Sigmoid colon (tissue), 7 donors: ENCODE data around the gene VTI1B. TPM values are rescaled to one million over a fixed set of nuclear protein-coding genes. Genes with fewer than 3 reads are reported as not detected.
"Not testable (repeated sequence)": the region's sequence is repeated elsewhere in the genome, so short reads cannot be mapped to it uniquely, and the experiment has no call there.

Experiments used
- DNase-seq: peaks from one replicate; pipeline ENCODE4 v3.0.0-alpha.2; 2019
- H3K27ac ChIP-seq, 4 donors: fragments of 200-600 bp; sonication (generic); one replicate each; pipeline ENCODE4 v1.5.1; 2016 to 2019; ENCODE audit warnings: mild to moderate bottlenecking in 1 of 4
- H3K27me3 ChIP-seq, 3 donors: fragments of 200-600 bp; sonication (generic); one replicate each; pipeline ENCODE4 v1.5.1; 2019; ENCODE audit warnings: mild to moderate bottlenecking in 1 of 3
- H3K36me3 ChIP-seq, 4 donors: fragments of 200-600 bp; sonication (generic); one replicate each; pipeline ENCODE4 v1.5.1; 2016 to 2019
- H3K4me1 ChIP-seq, 4 donors: fragments of 200-600 bp; sonication (generic); one replicate each; pipeline ENCODE4 v1.5.1; 2017 to 2019
- H3K4me3 ChIP-seq, 4 donors: fragments of 200-600 bp; sonication (generic); one replicate each; pipeline ENCODE4 v1.5.1; 2017 to 2019; ENCODE audit warnings: mild to moderate bottlenecking in 2 of 4, moderate library complexity in 1 of 4
- H3K9me3 ChIP-seq, 4 donors: fragments of 200-600 bp in 3 of 4; sonication (generic) in 3 of 4; one replicate each; pipeline versions ENCODE4 v1.5.1 to v1.6.1; 2013 to 2019
- CTCF ChIP-seq, 4 experiments: fragments of 450-650 bp in 3 of 4; fragments of 200-600 bp in 1 of 4; IDR thresholded peaks; one replicate each; pipeline ENCODE4 v1.5.1; 2016 to 2019; ENCODE audit warnings: antibody characterized with exemption in 4 of 4, mild to moderate bottlenecking in 3 of 4, moderate library complexity in 2 of 4
- EP300 ChIP-seq, 4 donors: sonication (generic); formaldehyde crosslinking; IDR thresholded peaks; one replicate each; pipeline ENCODE4 v1.6.1; 2017; ENCODE audit warnings: antibody characterized with exemption in 4 of 4
- POLR2A ChIP-seq, 2 donors: fragments of 450-650 bp; IDR thresholded peaks; one replicate each; pipeline ENCODE4 v1.6.1; 2016; ENCODE audit warnings: antibody characterized with exemption in 2 of 2, mild to moderate bottlenecking in 2 of 2, moderate library complexity in 2 of 2
- POLR2AphosphoS5 ChIP-seq, 4 donors: sonication (generic); formaldehyde crosslinking; IDR thresholded peaks; one replicate each; pipeline ENCODE4 v1.6.1; 2017; ENCODE audit warnings: antibody characterized with exemption in 4 of 4
- WGBS, 2 donors: extraction: QIAGEN DNeasy Blood & Tissue Kit; methylation state at CpG; one replicate each; pipeline ENCODE4 v1.1.7; 2013; 5-methylcytosine and 5-hydroxymethylcytosine counted together
- intact Hi-C: fragments of 100-400 bp; cut with DNase I; formaldehyde crosslinking; loops from one replicate; pipeline ENCODE4 v1.15.1; 2023
- polyA plus RNA-seq, 3 donors: library from polyadenylated mRNA; stranded (reverse); fragments of 200-250 nt; gene quantifications; one replicate each; pipeline ENCODE4 v1.2.3, GENCODE V29; 2013
- small RNA-seq, 3 donors: library from RNA; depleted of rRNA; stranded (forward); fragments of <200 nt; gene quantifications; one replicate each; pipeline ENCODE3, GENCODE V24; 2016
- total RNA-seq, 4 donors: library from RNA; depleted of rRNA; stranded (reverse); fragments of >200 nt; gene quantifications; one replicate each; pipeline ENCODE4 v1.1.0, GENCODE V29; 2016
- donor health status: healthy with polysubstance abuse.
- donor health status: Bipolar disorder and iron deficiency.
- donor health status: healthy.

VTI1B gene
- total and polyA plus RNA-seq, 7 donors = 58.6 to 148 (median 109) TPM

- Histone ChIP-seq H3K27me3 (no peaks in the 10 kb centered on the region), H3K27ac (no peak overlapping the region), H3K9me3 (no peaks in the 10 kb centered on the region), H3K4me1 (peaks cover 0 to 17% (median 8%) of the 10 kb centered on the region in 4 donors), H3K36me3 (no peaks in the 10 kb centered on the region), H3K4me3 (no peak overlapping the region)
- intact Hi-C loops = loop anchor here (5.0 kb wide), 2 partner anchors 70 to 95 kb away; partner anchors contain the start of genes RDH11 and VTI1B
- 71 to 83% methylated on average over 7 of the region's 7 CpGs for WGBS, 2 donors
- DNase-seq = no peak
- no peak for TF ChIP-seq POLR2AphosphoS5 (IDR thresholded peaks at IDR 0.05)
- no peak for TF ChIP-seq EP300 (IDR thresholded peaks at IDR 0.05)
- TF ChIP-seq POLR2A (IDR thresholded peaks at IDR 0.05) = no peak
- TF ChIP-seq CTCF (IDR thresholded peaks at IDR 0.05) = no peak
Measured at GRCh38 chr14:67602076-67602475, 72.4 kb downstream of the VTI1B start.

- not testable (repeated sequence) for DNase-seq, H3K36me3 ChIP-seq, H3K9me3 ChIP-seq, H3K27me3 ChIP-seq
- Histone ChIP-seq H3K4me1 (peaks cover 0 to 17% (median 8%) of the 10 kb centered on the region in 4 donors), H3K27ac (peak overlapping the region; percentile 88 to 96 (median 94)), H3K4me3 (peak overlapping the region; percentile 77 to 96 (median 90))
- 86 to 91% methylated on average over 21 of the region's 21 CpGs for WGBS, 2 donors
- intact Hi-C loops = loop anchor here (5.0 kb wide), 2 partner anchors 72 to 97 kb away; partner anchors contain the start of genes RDH11 and VTI1B
Measured at GRCh38 chr14:67600562-67600974, 73.9 kb downstream of the VTI1B start.

GRCh38 chr14:67599698-67600561 lies 74.5 kb downstream of the VTI1B start, which contains the start of gene PIGH:
Gene PIGH (minus strand): TSS chr14:67600268. CDS start chr14:67600203, 65 bp downstream.
- peak; percentile 94 for DNase-seq
- Histone ChIP-seq H3K27ac (peak within 1 kb of the TSS; percentile 88 to 96 (median 94)), H3K4me3 (peak within 1 kb of the TSS; percentile 77 to 96 (median 90)), H3K27me3 (no peaks in the 10 kb centered on the region), H3K4me1 (peaks cover 0 to 17% (median 8%) of the 10 kb centered on the region in 4 donors), H3K9me3 (no peaks in the 10 kb centered on the region), H3K36me3 (no peaks in the 10 kb centered on the region)
- WGBS, 2 donors = 2 to 4% methylated on average over 77 of the region's 77 CpGs
- intact Hi-C loops = loop anchor here (5.0 kb wide), 2 partner anchors 72 to 97 kb away; partner anchors contain the start of genes RDH11 and VTI1B
- TF ChIP-seq CTCF (IDR thresholded peaks at IDR 0.05) = peak; percentile 35 to 56 (median 46)
- TF ChIP-seq POLR2AphosphoS5 (IDR thresholded peaks at IDR 0.05) = peak; percentile 78 to 94 (median 86)
- TF ChIP-seq POLR2A (IDR thresholded peaks at IDR 0.05) = peak; percentile 56 to 80
- TF ChIP-seq EP300 (IDR thresholded peaks at IDR 0.05) = no peak

Small RNAs within 50 kb of the gene (small RNA-seq; reads per million reads assigned to genes)
- 0 reads per million in 3 donors for gene AL132640.3
- gene RF00019 = 0 reads per million in 3 donors
- 0 reads per million in 3 donors for gene RN7SL369P
- 0 to 0.07 (median 0) reads per million in 3 donors for gene RNA5SP386

Other genes with a start within 250 kb of the VTI1B start
- gene TMEM229B, start 185.9 kb downstream of the VTI1B start, total RNA-seq = 10 to 100 TPM in 1 of 4 donors, 1 to 10 TPM in 3; 5.6 to 16.4 (median 6.1) TPM
- gene TMEM229B, start 185.9 kb downstream of the VTI1B start, polyA plus RNA-seq = 1 to 10 TPM; 1.2 to 8.0 (median 4.4) TPM
- 1 to 10 TPM; 2.0 to 8.0 (median 2.9) TPM for gene PLEKHH1, start 141.3 kb downstream of the VTI1B start, total RNA-seq
- gene PLEKHH1, start 141.3 kb downstream of the VTI1B start, polyA plus RNA-seq = 10 to 100 TPM; 10.8 to 25.3 (median 12.3) TPM
- 10 to 100 TPM; 15.2 to 32.9 (median 24.4) TPM for gene PIGH, start 74.4 kb downstream of the VTI1B start, total RNA-seq
- 10 to 100 TPM in 1 of 3 donors, 1 to 10 TPM in 2; 8.4 to 14.1 (median 9.9) TPM for gene PIGH, start 74.4 kb downstream of the VTI1B start, polyA plus RNA-seq
- gene ARG2, start 54.7 kb downstream of the VTI1B start, total RNA-seq = 10 to 100 TPM in 1 of 4 donors, 1 to 10 TPM in 3; 1.6 to 11.4 (median 5.5) TPM
- gene ARG2, start 54.7 kb downstream of the VTI1B start, polyA plus RNA-seq = 10 to 100 TPM in 1 of 3 donors, 1 to 10 TPM in 1, under 1 TPM in 1; 0.60 to 59.2 (median 5.7) TPM
- gene RDH11, start 21.1 kb upstream of the VTI1B start, total RNA-seq = 10 to 100 TPM; 24.7 to 49.0 (median 38.5) TPM
- gene RDH11, start 21.1 kb upstream of the VTI1B start, polyA plus RNA-seq = 10 to 100 TPM in 2 of 3 donors, 1 to 10 TPM in 1; 4.2 to 58.5 (median 14.6) TPM
- gene RDH12, start 27.3 kb upstream of the VTI1B start, total RNA-seq = not detected
- gene RDH12, start 27.3 kb upstream of the VTI1B start, polyA plus RNA-seq = under 1 TPM in 2 of 3 donors, not detected in 1; 0.12 to 0.60 TPM
- gene ZFYVE26, start 142.0 kb upstream of the VTI1B start, total RNA-seq = 10 to 100 TPM; 16.6 to 48.7 (median 22.1) TPM
- 10 to 100 TPM in 1 of 3 donors, 1 to 10 TPM in 2; 1.8 to 10.5 (median 4.2) TPM for gene ZFYVE26, start 142.0 kb upstream of the VTI1B start, polyA plus RNA-seq
- 10 to 100 TPM in 2 of 4 donors, 1 to 10 TPM in 2; 7.1 to 24.4 (median 16.8) TPM for gene RAD51B, start 145.1 kb upstream of the VTI1B start, total RNA-seq
- gene RAD51B, start 145.1 kb upstream of the VTI1B start, polyA plus RNA-seq = 1 to 10 TPM; 2.4 to 6.9 (median 4.3) TPM